HG03064 (cell line): ENCODE measurements around the gene LYZ.

Experiments used
- ATAC-seq: cut with Tn5 transposase; IDR thresholded peaks from one replicate; pipeline ENCODE4 v1.9.1; 2021; ENCODE audit warnings: low read depth; ENCODE audit not compliant: unreplicated experiment

The LYZ gene

GRCh38 chr12:69338120-69338859 lies 9.9 kb upstream of the LYZ start:
- no peak for ATAC-seq

GRCh38 chr12:69338936-69339335 lies 9.2 kb upstream of the LYZ start:
- no peak for ATAC-seq

- no peak for ATAC-seq
These were observed 8.2 kb upstream of the LYZ start for GRCh38 chr12:69339999-69340398.

GRCh38 chr12:69341328-69341727 lies 6.9 kb upstream of the LYZ start:
- no peak for ATAC-seq

DNA sequence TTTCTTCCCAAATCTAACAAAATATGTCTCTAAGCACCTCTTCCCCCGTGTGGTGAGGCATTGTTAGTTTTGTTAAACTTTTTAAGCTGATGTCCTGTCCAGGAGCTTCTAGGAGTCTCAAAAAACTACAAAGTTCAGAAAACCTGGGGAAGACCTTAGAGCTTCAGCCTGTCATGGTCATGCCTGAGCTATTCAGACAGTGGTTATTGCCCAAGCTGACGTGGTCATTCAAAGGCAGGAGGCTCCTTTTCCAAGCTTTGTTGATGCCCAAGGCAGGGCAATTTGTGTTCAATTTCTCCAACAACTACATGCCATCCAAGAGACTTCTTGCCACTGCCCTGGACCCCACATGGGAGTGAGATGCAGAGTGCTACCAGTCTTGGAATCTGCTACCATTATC lies 5.8 kb upstream of the LYZ start:
- ATAC-seq = no peak

- ATAC-seq = no peak
These were observed 4.8 kb upstream of the LYZ start for GRCh38 chr12:69343357-69343756.

DNA sequence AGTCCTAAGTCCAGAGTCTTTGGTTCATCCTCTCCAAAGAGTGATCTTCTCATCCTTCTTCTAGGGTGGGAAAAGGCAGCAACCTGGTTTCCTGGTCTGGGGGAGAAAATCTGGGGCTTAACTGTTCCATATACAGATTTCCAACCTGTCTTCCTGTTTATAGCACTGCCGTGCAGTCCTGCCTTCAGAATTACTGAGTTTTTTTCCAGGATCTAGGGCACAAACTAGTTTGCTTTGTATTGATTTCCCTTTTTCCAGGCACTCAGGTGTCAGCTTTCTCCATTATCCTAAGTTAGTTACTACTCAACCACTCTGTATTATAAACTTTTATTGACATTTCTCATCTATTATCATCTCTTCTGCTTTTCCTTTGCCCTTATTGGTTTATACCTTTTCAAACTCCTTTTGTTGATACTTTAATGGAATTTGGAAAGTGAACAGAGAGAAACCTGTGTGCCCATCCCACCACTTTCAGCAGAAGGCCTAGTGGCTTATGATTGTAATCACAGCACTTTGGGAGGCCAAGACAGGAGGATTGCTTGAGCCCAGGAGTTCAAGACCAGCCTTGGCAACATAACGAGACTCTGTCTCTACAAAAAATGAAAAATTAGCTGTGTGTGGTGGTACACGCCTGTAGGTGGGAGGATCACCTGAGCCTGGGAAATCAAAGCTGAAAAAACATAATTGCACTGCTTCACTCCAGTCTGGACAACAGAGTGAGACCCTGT lies 4.1 kb upstream of the LYZ start:
- no peak for ATAC-seq

GRCh38 chr12:69345077-69345476 lies 3.1 kb upstream of the LYZ start:
- ATAC-seq = no peak

- ATAC-seq = no peak
These were observed 2.4 kb upstream of the LYZ start for GRCh38 chr12:69345742-69346141.

GRCh38 chr12:69350002-69350626 lies 1.9 kb downstream of the LYZ start:
- no peak for ATAC-seq

DNA sequence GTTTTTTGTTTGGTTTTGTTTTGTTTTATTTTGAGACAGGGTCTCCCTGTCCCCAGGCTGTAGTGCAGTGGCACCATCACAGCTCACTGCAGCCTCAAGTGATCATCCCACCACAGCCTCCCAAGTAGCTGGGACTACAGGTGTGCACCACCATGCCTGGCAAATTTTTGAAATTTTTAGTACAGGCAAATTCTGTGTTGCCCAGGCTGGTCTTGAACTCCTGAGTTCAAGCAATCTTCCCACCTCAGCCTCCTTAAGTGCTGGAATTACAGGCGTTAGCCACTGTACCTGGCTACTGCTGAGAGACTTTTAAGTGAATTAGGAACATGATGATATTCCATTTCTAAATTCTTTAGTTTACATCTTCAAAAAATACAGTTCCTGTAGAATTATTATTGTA lies 2.6 kb downstream of the LYZ start:
- ATAC-seq = no peak

- no peak for ATAC-seq
These were observed 3.5 kb downstream of the LYZ start for GRCh38 chr12:69351462-69352236.

- ATAC-seq = no peak
These were observed 4.7 kb downstream of the LYZ start for GRCh38 chr12:69352904-69353303.

GRCh38 chr12:69354172-69354555 lies 6.0 kb downstream of the LYZ start:
- ATAC-seq = no peak

DNA sequence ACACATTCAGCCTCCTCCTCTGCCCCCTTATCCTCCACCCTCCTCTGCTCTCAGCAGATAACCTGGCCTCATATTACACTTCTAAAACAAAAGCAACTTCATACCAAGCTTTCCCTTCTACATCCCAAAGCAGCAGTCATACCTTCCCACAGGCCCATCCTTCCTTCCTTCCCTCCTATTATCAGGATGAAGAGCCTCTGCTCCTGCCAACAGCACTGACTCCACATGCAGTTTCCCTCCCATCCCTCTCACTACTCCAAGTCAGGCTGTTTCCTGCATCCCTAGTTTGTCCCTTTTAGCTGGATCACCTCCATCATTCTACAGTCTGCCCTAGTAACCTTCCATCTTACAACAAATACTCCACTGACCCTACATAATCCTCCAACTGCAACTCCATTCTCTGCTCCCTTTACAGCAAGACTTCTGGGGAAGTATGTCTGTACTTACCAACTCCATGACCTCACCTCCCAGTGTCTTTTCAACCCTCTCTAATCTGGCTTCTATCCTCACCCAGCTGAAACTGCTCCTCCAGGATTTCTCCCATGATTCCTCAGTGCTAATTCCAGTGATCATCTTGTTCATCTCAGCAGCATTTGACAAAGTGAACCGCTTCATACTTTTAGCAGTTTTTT lies 6.5 kb downstream of the LYZ start:
- no peak for ATAC-seq

- ATAC-seq = no peak
These were observed 7.3 kb downstream of the LYZ start for GRCh38 chr12:69355363-69356028.

DNA sequence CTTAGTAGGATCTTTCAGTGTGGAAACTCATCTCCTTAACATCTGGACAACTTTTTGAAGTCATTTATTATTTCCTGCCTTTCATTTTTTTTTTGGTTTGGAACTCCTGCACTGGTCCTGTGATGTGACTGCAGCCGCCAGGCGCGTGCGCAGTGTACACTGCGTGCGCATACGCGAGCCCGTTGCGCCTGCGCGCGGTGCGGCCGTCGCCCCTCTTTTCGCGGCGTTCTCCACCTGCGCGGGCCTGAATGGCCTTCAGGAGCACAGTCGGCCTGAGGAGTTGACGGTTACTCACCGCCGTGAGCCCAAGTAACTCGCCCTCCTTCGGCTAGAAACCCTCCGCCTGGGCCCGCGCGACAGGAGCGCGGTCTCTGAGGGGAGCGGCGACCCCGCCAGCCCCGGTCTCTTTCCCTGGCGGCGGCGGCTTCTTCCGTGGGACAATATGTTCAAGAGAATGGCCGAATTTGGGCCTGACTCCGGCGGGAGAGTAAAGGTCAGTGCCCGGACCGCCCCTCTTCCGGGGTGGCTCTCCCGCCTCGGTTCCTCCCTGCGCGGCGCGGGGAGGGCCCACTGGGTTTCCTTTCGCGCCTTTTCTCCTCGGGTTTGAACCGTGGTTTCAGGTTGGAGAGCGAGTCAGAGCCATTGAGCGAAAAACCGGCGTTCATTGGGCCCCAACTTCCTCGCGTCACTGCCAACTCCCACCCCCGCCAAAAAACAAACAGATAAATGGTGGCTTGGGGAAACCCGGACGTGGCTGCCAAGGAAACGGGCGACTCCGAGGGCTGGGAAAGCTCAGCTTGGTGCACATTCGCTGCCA lies 11.6 kb downstream of the LYZ start, which contains the start of gene YEATS4:
TSS of gene YEATS4 (plus strand) at position 213 of the 817 bp plus-strand sequence. CDS start at position 443, 230 bp downstream.
- peak; percentile 79 for ATAC-seq

DNA sequence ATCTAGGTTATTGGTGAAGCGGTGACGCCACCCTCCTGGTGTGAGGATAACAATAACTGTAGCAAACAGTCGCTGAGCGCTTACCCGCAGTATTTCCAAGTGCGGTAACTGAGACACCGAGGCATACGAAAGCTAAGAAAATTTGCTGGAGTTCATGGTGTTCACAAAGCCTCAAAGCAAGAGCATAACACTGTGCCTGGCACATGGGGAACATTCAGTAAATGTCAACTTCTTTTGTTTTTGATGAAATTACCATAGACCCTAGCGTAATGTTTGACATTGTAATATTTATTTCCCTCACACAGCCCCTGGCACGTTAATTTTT lies 12.1 kb downstream of the LYZ start:
- ATAC-seq = no peak

DNA sequence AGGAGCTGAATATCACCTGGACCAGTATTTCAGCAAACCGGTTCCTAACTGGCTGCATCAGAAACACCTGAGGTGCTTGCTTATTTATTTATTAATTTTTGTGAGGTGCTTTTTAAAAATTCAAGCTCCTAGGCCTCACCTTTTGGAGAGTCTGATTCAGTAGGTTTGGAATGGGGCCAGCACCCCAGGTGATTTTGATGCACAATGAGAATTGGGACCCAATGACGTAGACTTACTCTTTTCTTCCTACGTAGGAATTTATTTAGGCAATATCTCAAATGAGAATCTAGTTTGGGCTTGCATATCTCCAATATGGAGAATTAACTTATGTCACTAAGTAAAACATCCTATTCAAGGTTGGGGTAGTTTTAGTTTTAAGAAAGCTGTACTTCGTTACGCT lies 18.6 kb downstream of the LYZ start:
- no peak for ATAC-seq
